GM12878 (cell line): Measurements from ENCODE around the gene MYO3A. TPM values are rescaled to one million over a fixed set of nuclear protein-coding genes. Genes with fewer than 3 reads are reported as not detected.

Experiments
- ATAC-seq: fragments of 200-7000 bp; cut with Tn5 transposase; 3 replicates; pipeline ENCODE4 v1.9.1; 2020; ENCODE audit warnings: mild to moderate bottlenecking, moderate library complexity
- BruUV-seq: library from RNA; stranded (reverse); fragments of 400-500 nt; replicated peaks from 2 replicates; lab custom pipeline; 2021; lab: Mats Ljungman, UMichigan
- CTCF ChIA-PET: fragments of 300-600 bp; sonication (Branson Sonifier 250); formaldehyde crosslinking; extraction: SDS; loops from one replicate; lab custom pipeline; 2021; ENCODE audit warnings: inconsistent platforms; lab: Yijun Ruan, JAX
- POLR2A ChIA-PET: fragments of 350-600 bp; formaldehyde crosslinking; extraction: SDS; loops from one replicate; lab custom pipeline; 2021; ENCODE audit warnings: inconsistent platforms; lab: Charles Lee
- RAD21 ChIA-PET: fragments of 300-600 bp; sonication (Branson Sonifier 250); formaldehyde crosslinking; loops from one replicate; lab custom pipeline; 2023; ENCODE audit warnings: antibody characterized with exemption; ENCODE audit not compliant: unreplicated experiment; lab: Charles Lee
- SMC1A ChIA-PET: fragments of 300-600 bp; sonication (Branson Sonifier 250); formaldehyde crosslinking; loops from one replicate; lab custom pipeline; 2023; ENCODE audit not compliant: unreplicated experiment, uncharacterized antibody; lab: Charles Lee
- DNase-seq: peaks from one replicate; pipeline ENCODE4 v3.0.0-alpha.2; 2011; ENCODE audit warnings: low read depth, low spot score
- FAIRE-seq: peaks from 3 replicates; lab custom pipeline; 2011; peaks lifted over from hg19 to GRCh38; lab: Jason Lieb, UNC
- H2AFZ ChIP-seq: 2 replicates; pipeline ENCODE4 v1.6.0; 2011; ENCODE audit warnings: low read depth, low read length, control low read depth; ENCODE audit not compliant: control insufficient read depth
- H3K27ac ChIP-seq: 2 replicates; pipeline ENCODE4 v1.5.1; 2011; ENCODE audit warnings: control low read depth; ENCODE audit not compliant: control insufficient read depth, insufficient read depth
- H3K27me3 ChIP-seq, 2 experiments: replicated peaks in 1 of 2; 2 replicates each; pipeline versions ENCODE4 v1.6.0 to v1.6.1; 2011; ENCODE audit warnings: low read length in 1 of 2; ENCODE audit not compliant: control insufficient read depth in 2 of 2, insufficient read depth in 2 of 2
- H3K36me3 ChIP-seq, 2 experiments: 2 replicates each; pipeline ENCODE4 v1.5.1; 2011; ENCODE audit warnings: low read length in 1 of 2; ENCODE audit not compliant: control insufficient read depth in 2 of 2, insufficient read depth in 2 of 2
- H3K4me1 ChIP-seq: 2 replicates; pipeline ENCODE4 v1.6.1; 2011; ENCODE audit warnings: mild to moderate bottlenecking, low read length, moderate library complexity, mixed read lengths; ENCODE audit not compliant: control insufficient read depth, insufficient read depth
- H3K4me2 ChIP-seq: 2 replicates; pipeline ENCODE4 v1.6.0; 2011; ENCODE audit warnings: control low read depth; ENCODE audit not compliant: control insufficient read depth, insufficient read depth
- H3K4me3 ChIP-seq: fragments of 200-600 bp; sonication (generic); 2 replicates; pipeline ENCODE4 v1.5.1; 2016
- H3K79me2 ChIP-seq: 2 replicates; pipeline ENCODE4 v1.6.0; 2011; ENCODE audit warnings: low read length; ENCODE audit not compliant: control insufficient read depth, insufficient read depth
- H3K9ac ChIP-seq: 2 replicates; pipeline ENCODE4 v1.8.0; 2011; ENCODE audit warnings: low read length, control low read depth, mixed read lengths; ENCODE audit not compliant: control insufficient read depth, insufficient read depth
- H3K9me3 ChIP-seq: replicated peaks from 3 replicates; pipeline ENCODE4 v1.5.1; 2011; ENCODE audit warnings: mild to moderate bottlenecking, low read length; ENCODE audit not compliant: control insufficient read depth, insufficient read depth
- H4K20me1 ChIP-seq: 2 replicates; pipeline ENCODE4 v1.6.0; 2011; ENCODE audit not compliant: control insufficient read depth, insufficient read depth
- CREM ChIP-seq: IDR thresholded peaks from 2 replicates; pipeline ENCODE4 v1.6.1; 2014; ENCODE audit warnings: antibody characterized with exemption, low read depth
- DPF2 ChIP-seq: fragments of 450-650 bp; IDR thresholded peaks from 2 replicates; pipeline ENCODE4 v1.6.1; 2017; ENCODE audit warnings: mild to moderate bottlenecking
- GATAD2B ChIP-seq: fragments of 450-650 bp; conservative IDR thresholded peaks from 2 replicates; pipeline ENCODE4 v1.6.1; 2017; ENCODE audit warnings: low read depth, mild to moderate bottlenecking, moderate library complexity
- HCFC1 ChIP-seq: fragments of 150-350 bp; IDR thresholded peaks from 2 replicates; pipeline ENCODE4 v1.6.1; 2014; ENCODE audit warnings: low read length
- IKZF2 ChIP-seq, 2 experiments: fragments of 450-650 bp; IDR thresholded peaks; 2 replicates each; pipeline ENCODE4 v1.6.1; 2017; ENCODE audit warnings: mild to moderate bottlenecking in 2 of 2, moderate library complexity in 2 of 2
- IRF4 ChIP-seq: IDR thresholded peaks from 2 replicates; pipeline ENCODE4 v1.6.1; 2011; ENCODE audit warnings: low read depth, low read length
- NFIC ChIP-seq: IDR thresholded peaks from 2 replicates; pipeline ENCODE4 v1.6.1; 2012; ENCODE audit warnings: low read depth, mild to moderate bottlenecking, inconsistent platforms, low read length, moderate library complexity
- NR2C2 ChIP-seq: IDR thresholded peaks from 2 replicates; pipeline ENCODE4 v1.6.1; 2011; ENCODE audit warnings: borderline replicate concordance, low read depth; ENCODE audit not compliant: control insufficient read depth, insufficient read length
- NR2F1 ChIP-seq: fragments of 450-650 bp; conservative IDR thresholded peaks from 2 replicates; pipeline ENCODE4 v1.6.1; 2017; ENCODE audit warnings: mild to moderate bottlenecking
- RAD21 ChIP-seq: IDR thresholded peaks from 2 replicates; pipeline ENCODE4 v1.6.1; 2011; ENCODE audit warnings: mild to moderate bottlenecking, low read depth, low read length, moderate library complexity; ENCODE audit not compliant: insufficient read depth
- SRF ChIP-seq, 2 experiments: IDR thresholded peaks; 2 replicates each; pipeline ENCODE4 v1.6.1; 2011; ENCODE audit warnings: low read depth in 2 of 2, low read length in 2 of 2, mild to moderate bottlenecking in 1 of 2, moderate library complexity in 1 of 2
- STAT3 ChIP-seq: IDR thresholded peaks from 2 replicates; pipeline ENCODE4 v1.6.1; 2011; ENCODE audit warnings: low read depth, low read length, improper control_type of control experiment
- SUPT20H ChIP-seq: IDR thresholded peaks from 2 replicates; pipeline ENCODE4 v1.6.1; 2011; ENCODE audit warnings: low read depth, mild to moderate bottlenecking, low read length, moderate library complexity, borderline replicate concordance; ENCODE audit not compliant: control insufficient read depth
- TAF1 ChIP-seq: IDR thresholded peaks from 2 replicates; pipeline ENCODE4 v1.6.1; 2011; ENCODE audit warnings: mild to moderate bottlenecking, low read depth, low read length, borderline replicate concordance
- WGBS: methylation state at CpG from one replicate; pipeline ENCODE4 v1.1.6; 2016; ENCODE audit warnings: low lambda C conversion rate; ENCODE audit not compliant: insufficient replicate concordance, insufficient coverage; ENCODE audit errors: missing lambda C conversion rate; 5-methylcytosine and 5-hydroxymethylcytosine counted together
- in situ Hi-C: fragments of 300-500 bp; cut with MboI; formaldehyde crosslinking; loops from 9 replicates; pipeline ENCODE4 v1.14.3; 2018; ENCODE audit warnings: mixed read lengths
- intact Hi-C: fragments of 100-400 bp; cut with micrococcal nuclease; formaldehyde crosslinking; loops from one replicate; pipeline ENCODE4 v1.14.2; 2022; ENCODE audit not compliant: unreplicated experiment
- polyA plus RNA-seq, 11 experiments: library from polyadenylated mRNA; depleted of rRNA in 4 of 11; unstranded in 6 of 11; stranded (reverse) in 5 of 11; fragments of >200 nt; fragmentation: Nextera tagmentation in 4 of 11; fragmentation: Illumina TruSeq in 1 of 11; extraction: Ambion mirVana in 4 of 11; extraction: Trizol in 1 of 11; gene quantifications; 1 replicate in 1 of 11; 2 replicates in 10 of 11; pipeline versions ENCODE4 v1.2.1 to v1.2.3, GENCODE V29; 2011 to 2016; ENCODE audit warnings: inconsistent platforms in 2 of 11, missing spikeins in 2 of 11, low read depth in 1 of 11
- total RNA-seq, 4 experiments: library from RNA; depleted of rRNA in 3 of 4; stranded (reverse); fragments of >200 nt in 3 of 4; fragmentation: Illumina TruSeq in 1 of 4; extraction: Trizol in 1 of 4; gene quantifications; 2 replicates each; pipeline versions ENCODE4 v1.2.1 to v1.2.3, GENCODE V29; 2013 to 2021
- TF ChIP-seq, protein P1 (sequence below): fragments of 450-650 bp; IDR thresholded peaks from 2 replicates; pipeline ENCODE4 v1.6.1; 2017; ENCODE audit warnings: mild to moderate bottlenecking, moderate library complexity
- TF ChIP-seq, protein P2 (sequence below): fragments of 450-650 bp; conservative IDR thresholded peaks from 2 replicates; pipeline ENCODE4 v1.6.1; 2017; ENCODE audit warnings: mild to moderate bottlenecking, moderate library complexity

Gene MYO3A
- total and polyA plus RNA-seq, 10 of the 15 experiments (the other 5 are each of a cell fraction or from before 2014, with no cell fraction given), result not detected

DNA sequence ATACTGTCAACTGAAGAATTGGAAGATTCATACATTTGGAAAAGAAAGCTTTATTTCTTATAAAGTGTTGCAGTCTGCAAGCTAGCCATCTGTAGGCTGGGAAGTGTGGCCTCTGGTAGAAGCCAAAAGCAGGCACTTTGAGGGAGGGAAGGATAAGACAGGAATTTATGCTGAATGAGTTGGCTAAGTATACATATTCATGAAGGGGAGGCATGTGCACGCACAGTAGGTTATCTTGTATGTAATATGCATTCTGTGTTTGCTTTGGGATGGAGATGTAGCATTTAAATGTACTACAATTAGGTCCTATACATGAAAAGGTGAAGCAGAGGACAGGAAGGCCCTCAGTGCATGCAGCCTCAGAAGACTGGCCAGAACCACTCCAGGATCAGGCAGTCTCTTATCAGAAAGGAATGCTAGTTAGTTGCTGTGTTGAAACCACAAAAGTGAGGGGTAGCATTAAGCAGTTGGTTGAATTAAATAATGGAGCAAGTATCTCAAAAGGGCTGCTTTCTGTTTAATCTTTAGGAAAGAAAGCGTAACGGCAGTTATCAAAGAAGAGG lies 40.9 kb downstream of the MYO3A start:
- no peak overlapping the region for H2AFZ ChIP-seq
- intact Hi-C loops, result no loop called here
- no TSS peak for BruUV-seq
- no peak overlapping the region for H3K4me3 ChIP-seq
- ChIA-PET RAD21 (no interaction called here), SMC1A (no interaction called here), CTCF (no interaction called here), POLR2A (no interaction called here)
- no peaks in the 10 kb centered on the region for H3K9me3 ChIP-seq
- 49% methylated on average over 3 of the region's 3 CpGs for WGBS
- TF ChIP-seq SRF (IDR thresholded peaks at IDR 0.05; ENCODE audit: low read depth in 2 of 2, low read length in 2 of 2) (no peak), TAF1 (no peak), NR2F1 (no peak), RAD21 (no peak), IRF4 (no peak), HCFC1 (no peak), IKZF2 (IDR thresholded peaks at IDR 0.05) (no peak), NR2C2 (no peak), SUPT20H (no peak), GATAD2B (no peak), DPF2 (no peak), STAT3 (no peak), CREM (no peak), NFIC (no peak)
- TF ChIP-seq, protein P1, sequence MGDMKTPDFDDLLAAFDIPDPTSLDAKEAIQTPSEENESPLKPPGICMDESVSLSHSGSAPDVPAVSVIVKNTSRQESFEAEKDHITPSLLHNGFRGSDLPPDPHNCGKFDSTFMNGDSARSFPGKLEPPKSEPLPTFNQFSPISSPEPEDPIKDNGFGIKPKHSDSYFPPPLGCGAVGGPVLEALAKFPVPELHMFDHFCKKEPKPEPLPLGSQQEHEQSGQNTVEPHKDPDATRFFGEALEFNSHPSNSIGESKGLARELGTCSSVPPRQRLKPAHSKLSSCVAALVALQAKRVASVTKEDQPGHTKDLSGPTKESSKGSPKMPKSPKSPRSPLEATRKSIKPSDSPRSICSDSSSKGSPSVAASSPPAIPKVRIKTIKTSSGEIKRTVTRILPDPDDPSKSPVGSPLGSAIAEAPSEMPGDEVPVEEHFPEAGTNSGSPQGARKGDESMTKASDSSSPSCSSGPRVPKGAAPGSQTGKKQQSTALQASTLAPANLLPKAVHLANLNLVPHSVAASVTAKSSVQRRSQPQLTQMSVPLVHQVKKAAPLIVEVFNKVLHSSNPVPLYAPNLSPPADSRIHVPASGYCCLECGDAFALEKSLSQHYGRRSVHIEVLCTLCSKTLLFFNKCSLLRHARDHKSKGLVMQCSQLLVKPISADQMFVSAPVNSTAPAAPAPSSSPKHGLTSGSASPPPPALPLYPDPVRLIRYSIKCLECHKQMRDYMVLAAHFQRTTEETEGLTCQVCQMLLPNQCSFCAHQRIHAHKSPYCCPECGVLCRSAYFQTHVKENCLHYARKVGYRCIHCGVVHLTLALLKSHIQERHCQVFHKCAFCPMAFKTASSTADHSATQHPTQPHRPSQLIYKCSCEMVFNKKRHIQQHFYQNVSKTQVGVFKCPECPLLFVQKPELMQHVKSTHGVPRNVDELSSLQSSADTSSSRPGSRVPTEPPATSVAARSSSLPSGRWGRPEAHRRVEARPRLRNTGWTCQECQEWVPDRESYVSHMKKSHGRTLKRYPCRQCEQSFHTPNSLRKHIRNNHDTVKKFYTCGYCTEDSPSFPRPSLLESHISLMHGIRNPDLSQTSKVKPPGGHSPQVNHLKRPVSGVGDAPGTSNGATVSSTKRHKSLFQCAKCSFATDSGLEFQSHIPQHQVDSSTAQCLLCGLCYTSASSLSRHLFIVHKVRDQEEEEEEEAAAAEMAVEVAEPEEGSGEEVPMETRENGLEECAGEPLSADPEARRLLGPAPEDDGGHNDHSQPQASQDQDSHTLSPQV, result no peak
- TF ChIP-seq, protein P2, sequence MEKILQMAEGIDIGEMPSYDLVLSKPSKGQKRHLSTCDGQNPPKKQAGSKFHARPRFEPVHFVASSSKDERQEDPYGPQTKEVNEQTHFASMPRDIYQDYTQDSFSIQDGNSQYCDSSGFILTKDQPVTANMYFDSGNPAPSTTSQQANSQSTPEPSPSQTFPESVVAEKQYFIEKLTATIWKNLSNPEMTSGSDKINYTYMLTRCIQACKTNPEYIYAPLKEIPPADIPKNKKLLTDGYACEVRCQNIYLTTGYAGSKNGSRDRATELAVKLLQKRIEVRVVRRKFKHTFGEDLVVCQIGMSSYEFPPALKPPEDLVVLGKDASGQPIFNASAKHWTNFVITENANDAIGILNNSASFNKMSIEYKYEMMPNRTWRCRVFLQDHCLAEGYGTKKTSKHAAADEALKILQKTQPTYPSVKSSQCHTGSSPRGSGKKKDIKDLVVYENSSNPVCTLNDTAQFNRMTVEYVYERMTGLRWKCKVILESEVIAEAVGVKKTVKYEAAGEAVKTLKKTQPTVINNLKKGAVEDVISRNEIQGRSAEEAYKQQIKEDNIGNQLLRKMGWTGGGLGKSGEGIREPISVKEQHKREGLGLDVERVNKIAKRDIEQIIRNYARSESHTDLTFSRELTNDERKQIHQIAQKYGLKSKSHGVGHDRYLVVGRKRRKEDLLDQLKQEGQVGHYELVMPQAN, result no peak
- no peaks in the 10 kb centered on the region for H3K36me3 ChIP-seq
- in situ Hi-C loops, result no loop called here
- H3K27ac ChIP-seq, result no peak overlapping the region
- no peaks in the 10 kb centered on the region for H4K20me1 ChIP-seq
- DNase-seq, result no peak
- no peaks in the 10 kb centered on the region for H3K4me1 ChIP-seq
- no peaks in the 10 kb centered on the region for H3K79me2 ChIP-seq
- no peak overlapping the region for H3K9ac ChIP-seq
- FAIRE-seq, result no peak
- no peak overlapping the region for H3K4me2 ChIP-seq
- H3K27me3 ChIP-seq, result no peaks in the 10 kb centered on the region
- ATAC-seq, result no peak
